Neural progenitor cell (in vitro differentiated cells): ENCODE measurements around the gene EED. TPM values are rescaled to one million over a fixed set of nuclear protein-coding genes. Genes with fewer than 3 reads are reported as not detected.
"Not testable (repeated sequence)": the region's sequence is repeated elsewhere in the genome, so short reads cannot be mapped to it uniquely, and the experiment has no call there.

ENCODE experiments used
- DNase-seq: peaks from one replicate; pipeline ENCODE4 v3.0.0-alpha.2; 2016; ENCODE audit warnings: low spot score
- H2AFZ ChIP-seq: fragments of 200-600 bp; sonication (generic); replicated peaks from 2 replicates; pipeline ENCODE4 v1.6.1; 2016; ENCODE audit warnings: antibody characterized with exemption
- H3F3A ChIP-seq: fragments of 200-600 bp; sonication (generic); 2 replicates; pipeline ENCODE4 v1.6.1; 2016; ENCODE audit warnings: antibody characterized with exemption, low read depth
- H3K27ac ChIP-seq: fragments of 200-600 bp; sonication (generic); 2 replicates; pipeline ENCODE4 v1.5.1; 2016; ENCODE audit warnings: mild to moderate bottlenecking
- H3K27me3 ChIP-seq: fragments of 200-600 bp; sonication (generic); 2 replicates; pipeline ENCODE4 v1.6.1; 2016; ENCODE audit warnings: mild to moderate bottlenecking, moderate library complexity
- H3K36me3 ChIP-seq: fragments of 200-600 bp; sonication (generic); 2 replicates; pipeline ENCODE4 v1.5.1; 2016
- H3K4me1 ChIP-seq: fragments of 200-600 bp; sonication (generic); 2 replicates; pipeline ENCODE4 v1.6.1; 2016; ENCODE audit warnings: mixed run types
- H3K4me2 ChIP-seq: fragments of 200-600 bp; sonication (generic); 2 replicates; pipeline ENCODE4 v1.6.1; 2016
- H3K4me3 ChIP-seq: fragments of 200-600 bp; sonication (generic); 2 replicates; pipeline ENCODE4 v1.5.1; 2016
- H3K79me2 ChIP-seq: fragments of 200-600 bp; sonication (generic); 2 replicates; pipeline ENCODE4 v1.6.1; 2016; ENCODE audit warnings: low read depth
- H3K9ac ChIP-seq: fragments of 200-600 bp; sonication (generic); 2 replicates; pipeline ENCODE4 v1.6.1; 2016
- H3K9me3 ChIP-seq: fragments of 200-600 bp; sonication (generic); 2 replicates; pipeline ENCODE4 v1.5.1; 2016; ENCODE audit warnings: low read depth
- H4K20me1 ChIP-seq: fragments of 200-600 bp; sonication (generic); 2 replicates; pipeline ENCODE4 v1.6.1; 2016; ENCODE audit warnings: low read depth
- H3K27ac Mint-ChIP-seq: 3 replicates; pipeline ENCODE4 v1.8.0; 2021; ENCODE audit warnings: mixed read lengths
- H3K27me3 Mint-ChIP-seq: 2 replicates; pipeline ENCODE4 v1.8.0; 2022; ENCODE audit warnings: low read depth, mild to moderate bottlenecking, inconsistent platforms, moderate library complexity, mixed read lengths; ENCODE audit not compliant: insufficient read depth
- H3K36me3 Mint-ChIP-seq: 3 replicates; pipeline ENCODE4 v1.8.0; 2021; ENCODE audit warnings: mixed read lengths
- H3K4me1 Mint-ChIP-seq: 3 replicates; pipeline ENCODE4 v1.8.0; 2021; ENCODE audit warnings: mixed read lengths
- H3K4me3 Mint-ChIP-seq: 3 replicates; pipeline ENCODE4 v1.8.0; 2021; ENCODE audit warnings: mild to moderate bottlenecking, moderate library complexity, mixed read lengths
- H3K9me3 Mint-ChIP-seq: 3 replicates; pipeline ENCODE4 v1.8.0; 2020; ENCODE audit warnings: mixed read lengths
- CTCF ChIP-seq: fragments of 200-600 bp; sonication (generic); IDR thresholded peaks from 2 replicates; pipeline ENCODE4 v1.5.1; 2017; ENCODE audit warnings: antibody characterized with exemption, mild to moderate bottlenecking
- EZH2 ChIP-seq: fragments of 200-600 bp; sonication (generic); IDR thresholded peaks from 2 replicates; pipeline ENCODE4 v1.6.1; 2017; ENCODE audit warnings: antibody characterized with exemption, mild to moderate bottlenecking, moderate library complexity
- EZH2phosphoT487 ChIP-seq: fragments of 200-600 bp; sonication (generic); IDR thresholded peaks from 2 replicates; pipeline ENCODE4 v1.6.1; 2017; ENCODE audit warnings: antibody characterized with exemption
- total RNA-seq: library from RNA; depleted of rRNA; stranded (reverse); fragments of >200 nt; gene quantifications from 2 replicates; pipeline ENCODE4 v1.2.3, GENCODE V29; 2015; ENCODE audit warnings: low replicate concordance

Gene EED
- total RNA-seq, 1 donor from 2014 or later = 64.9 TPM

GRCh38 chr11:86279747-86280146 lies 35.2 kb downstream of the EED start:
- no peaks in the 10 kb centered on the region for H3K27me3 Mint-ChIP-seq
- peaks cover 1% of the 10 kb centered on the region for H4K20me1 ChIP-seq
- H3K79me2 ChIP-seq = peaks cover 18% of the 10 kb centered on the region
- no peak overlapping the region for H3K27ac Mint-ChIP-seq
- no peak overlapping the region for H3K4me3 Mint-ChIP-seq
- H3K4me1 Mint-ChIP-seq = no peaks in the 10 kb centered on the region
- no peak for TF ChIP-seq EZH2phosphoT487
- TF ChIP-seq EZH2 = no peak
- TF ChIP-seq CTCF = no peak
- no peak overlapping the region for H3K4me2 ChIP-seq
- DNase-seq = no peak
- H3F3A ChIP-seq = no peaks in the 10 kb centered on the region
- H3K27me3 ChIP-seq = no peaks in the 10 kb centered on the region
- H3K27ac ChIP-seq = no peak overlapping the region
- no peaks in the 10 kb centered on the region for H3K4me1 ChIP-seq
- H3K4me3 ChIP-seq = no peak overlapping the region
- H3K9me3 Mint-ChIP-seq = no peaks in the 10 kb centered on the region
- H3K36me3 ChIP-seq = peaks cover 24% of the 10 kb centered on the region
- H3K9ac ChIP-seq = no peak overlapping the region
- no peak overlapping the region for H2AFZ ChIP-seq
- no peaks in the 10 kb centered on the region for H3K9me3 ChIP-seq
- H3K36me3 Mint-ChIP-seq = peaks cover 26% of the 10 kb centered on the region

GRCh38 chr11:86287468-86287796 lies 42.9 kb downstream of the EED start:
- no peaks in the 10 kb centered on the region for H3F3A ChIP-seq
- H3K79me2 ChIP-seq = no peaks in the 10 kb centered on the region
- no peak for TF ChIP-seq EZH2phosphoT487
- TF ChIP-seq CTCF = no peak
- TF ChIP-seq EZH2 = no peak
- no peak overlapping the region for H3K9ac ChIP-seq
- DNase-seq = no peak
- no peaks in the 10 kb centered on the region for H3K4me1 Mint-ChIP-seq
- peaks cover 7% of the 10 kb centered on the region for H3K36me3 Mint-ChIP-seq
- H2AFZ ChIP-seq = no peak overlapping the region
- H3K27ac Mint-ChIP-seq = no peak overlapping the region
- no peak overlapping the region for H3K4me3 ChIP-seq
- H3K4me3 Mint-ChIP-seq = no peak overlapping the region
- no peak overlapping the region for H3K27ac ChIP-seq
- no peaks in the 10 kb centered on the region for H3K9me3 ChIP-seq
- no peaks in the 10 kb centered on the region for H3K4me1 ChIP-seq
- H3K27me3 Mint-ChIP-seq = no peaks in the 10 kb centered on the region
- H3K4me2 ChIP-seq = no peak overlapping the region
- H3K27me3 ChIP-seq = no peaks in the 10 kb centered on the region
- H4K20me1 ChIP-seq = no peaks in the 10 kb centered on the region
- no peaks in the 10 kb centered on the region for H3K9me3 Mint-ChIP-seq
- no peaks in the 10 kb centered on the region for H3K36me3 ChIP-seq

GRCh38 chr11:86288776-86289507 lies 44.4 kb downstream of the EED start:
- TF ChIP-seq EZH2 (no peak), EZH2phosphoT487 (no peak), CTCF (no peak)
- Mint-ChIP-seq H3K27ac (no peak overlapping the region), H3K27me3 (no peaks in the 10 kb centered on the region), H3K9me3 (no peaks in the 10 kb centered on the region), H3K36me3 (peaks cover 7% of the 10 kb centered on the region), H3K4me1 (no peaks in the 10 kb centered on the region), H3K4me3 (no peak overlapping the region)
- Histone ChIP-seq H3K9me3 (no peaks in the 10 kb centered on the region), H3K27me3 (no peaks in the 10 kb centered on the region), H3K4me2 (no peak overlapping the region), H3F3A (no peaks in the 10 kb centered on the region), H3K4me1 (no peaks in the 10 kb centered on the region), H3K9ac (no peak overlapping the region), H3K27ac (no peak overlapping the region), H3K79me2 (no peaks in the 10 kb centered on the region), H4K20me1 (no peaks in the 10 kb centered on the region), H3K36me3 (no peaks in the 10 kb centered on the region), H2AFZ (no peak overlapping the region), H3K4me3 (no peak overlapping the region)
- no peak for DNase-seq

- not testable (repeated sequence) for H3K27me3 ChIP-seq, H3K4me3 ChIP-seq, H3K9me3 ChIP-seq, H3K4me3 Mint-ChIP-seq, DNase-seq, H3K4me2 ChIP-seq, H3K36me3 Mint-ChIP-seq, H3K27ac ChIP-seq, H2AFZ ChIP-seq, H3K4me1 Mint-ChIP-seq, H3K9ac ChIP-seq, H3K36me3 ChIP-seq, H3K9me3 Mint-ChIP-seq, H3K27ac Mint-ChIP-seq, H4K20me1 ChIP-seq, H3K79me2 ChIP-seq, H3F3A ChIP-seq, H3K27me3 Mint-ChIP-seq, H3K4me1 ChIP-seq
Observed at GRCh38 chr11:86289508-86290280, 45.1 kb downstream of the EED start.
